T-cell (primary cell): ENCODE results near the gene PHF21A. TPM values are rescaled to one million over a fixed set of nuclear protein-coding genes. Genes with fewer than 3 reads are reported as not detected.

Experiments used
- ATAC-seq, 4 experiments: fragments of 200-7000 bp in 3 of 4; fragments of 150-1000 bp in 1 of 4; cut with Tn5 transposase; replicated peaks in 1 of 4; 1 replicate in 3 of 4; 2 replicates in 1 of 4; pipeline ENCODE4 v1.10.0; 2021; ENCODE audit warnings: moderate library complexity in 3 of 4, mild to moderate bottlenecking in 2 of 4, moderate number of reproducible peaks in 1 of 4
- CTCF ChIA-PET, 2 donors: fragments of 300-600 bp; sonication (Branson Sonifier 250); formaldehyde crosslinking; loops; one replicate each; lab custom pipeline; 2022; ENCODE audit warnings: antibody characterized with exemption in 2 of 2; lab: Charles Lee
- POLR2A ChIA-PET, 2 donors: fragments of 300-600 bp; sonication (Branson Sonifier 250); formaldehyde crosslinking; loops; one replicate each; lab custom pipeline; 2022; ENCODE audit warnings: antibody characterized with exemption in 2 of 2; lab: Charles Lee
- DNase-seq, 35 experiments: peaks; one replicate each; pipeline versions ENCODE4 v3.0.0 to v3.0.0-alpha.2; 2013 to 2023
- H3K27ac ChIP-seq: one replicate; pipeline ENCODE4 v1.5.1; 2013; ENCODE audit warnings: low read length
- H3K27me3 ChIP-seq, 2 experiments: replicated peaks in 1 of 2; 1 replicate in 1 of 2; 2 replicates in 1 of 2; pipeline versions ENCODE4 v1.6.1 to v1.7.0; 2013; ENCODE audit warnings: low read length in 1 of 2, mixed read lengths in 1 of 2; ENCODE audit not compliant: control insufficient read depth in 2 of 2, insufficient read depth in 2 of 2; ENCODE audit errors: extremely low read depth in 1 of 2
- H3K36me3 ChIP-seq, 2 donors: 1 replicate in 1 of 2; 2 replicates in 1 of 2; pipeline versions ENCODE4 v1.6.1 to v1.7.0; 2013; ENCODE audit warnings: low read length in 1 of 2; ENCODE audit not compliant: control insufficient read depth in 2 of 2, insufficient read depth in 1 of 2; ENCODE audit errors: extremely low read depth in 1 of 2
- H3K4me1 ChIP-seq, 2 experiments: 1 replicate in 1 of 2; 2 replicates in 1 of 2; pipeline versions ENCODE4 v1.6.1 to v1.7.0; 2013; ENCODE audit warnings: low read length in 2 of 2, mixed read lengths in 1 of 2; ENCODE audit not compliant: insufficient read depth in 2 of 2, control insufficient read depth in 1 of 2; ENCODE audit errors: extremely low read depth in 1 of 2
- H3K4me3 ChIP-seq, 2 donors: 1 replicate in 1 of 2; 2 replicates in 1 of 2; pipeline versions ENCODE4 v1.5.1 to v1.7.0; 2013; ENCODE audit warnings: mild to moderate bottlenecking in 2 of 2, low read length in 1 of 2, moderate library complexity in 1 of 2; ENCODE audit not compliant: control insufficient read depth in 1 of 2; ENCODE audit errors: extremely low read depth in 1 of 2
- H3K9me3 ChIP-seq: 2 replicates; pipeline ENCODE4 v1.7.0; 2013
- H3K27ac Mint-ChIP-seq, 2 donors: one replicate each; pipeline ENCODE4 v1.8.0; 2020 to 2021; ENCODE audit warnings: mild to moderate bottlenecking in 2 of 2, mixed read lengths in 2 of 2
- H3K27me3 Mint-ChIP-seq, 2 donors: one replicate each; pipeline ENCODE4 v1.8.0; 2021 to 2022; ENCODE audit warnings: mixed read lengths in 2 of 2
- H3K36me3 Mint-ChIP-seq: one replicate; pipeline ENCODE4 v1.8.0; 2021; ENCODE audit warnings: mixed read lengths
- H3K4me1 Mint-ChIP-seq, 3 donors: one replicate each; pipeline ENCODE4 v1.8.0; 2020 to 2022; ENCODE audit warnings: mixed read lengths in 3 of 3, mild to moderate bottlenecking in 1 of 3
- H3K4me3 Mint-ChIP-seq, 3 donors: one replicate each; pipeline ENCODE4 v1.8.0; 2020 to 2022; ENCODE audit warnings: mild to moderate bottlenecking in 3 of 3, mixed read lengths in 3 of 3, moderate library complexity in 3 of 3
- H3K9me3 Mint-ChIP-seq, 3 donors: one replicate each; pipeline ENCODE4 v1.8.0; 2020 to 2022; ENCODE audit warnings: mixed read lengths in 3 of 3
- WGBS: methylation state at CpG from one replicate; pipeline ENCODE4 v1.1.5; 2013; ENCODE audit warnings: missing lambda C conversion rate; ENCODE audit not compliant: insufficient coverage; 5-methylcytosine and 5-hydroxymethylcytosine counted together
- total RNA-seq, 35 experiments: library from RNA in 6 of 35; stranded (reverse) in 6 of 35; fragments of 120-200 nt in 1 of 35; gene quantifications; one replicate each; pipeline versions ENCODE4 v1.2.1 to v1.2.4 and lab custom pipeline; 2013 to 2026

Gene PHF21A
- total RNA-seq, 5 donors from 2014 or later (not counting 1 experiment from before 2014, with no cell fraction given): 45.5 to 82.9 (median 57.4) TPM

GRCh38 chr11:45889555-45889954, 231.7 kb downstream of the PHF21A start:
- Histone ChIP-seq H3K4me1 (peaks cover 0 to 15% of the 10 kb centered on the region in 2 experiments), H3K27ac (no peak overlapping the region), H3K9me3 (no peaks in the 10 kb centered on the region), H3K4me3 (no peak overlapping the region), H3K27me3 (peaks cover 0 to 39% of the 10 kb centered on the region in 2 experiments), H3K36me3 (no peaks in the 10 kb centered on the region)
- ATAC-seq (no peak), DNase-seq (no peak)
- no peak overlapping the region for H3K27ac Mint-ChIP-seq
- no peak overlapping the region for H3K4me3 Mint-ChIP-seq
- H3K4me1 Mint-ChIP-seq: peaks cover 8% of the 10 kb centered on the region in 3 donors
- 94% methylated on average over 3 of the region's 8 CpGs for WGBS
- peaks cover 17 to 20% of the 10 kb centered on the region in 2 donors for H3K27me3 Mint-ChIP-seq
- POLR2A ChIA-PET: no interaction called here
- CTCF ChIA-PET: no interaction called here
- H3K9me3 Mint-ChIP-seq: peaks cover 0 to under 1% (median 0%) of the 10 kb centered on the region in 3 donors
- H3K36me3 Mint-ChIP-seq: no peaks in the 10 kb centered on the region

GRCh38 chr11:45887587-45887986, 233.7 kb downstream of the PHF21A start:
- H3K27ac Mint-ChIP-seq: no peak overlapping the region

GRCh38 chr11:45886816-45887520, 234.3 kb downstream of the PHF21A start:
- H3K27ac Mint-ChIP-seq: no peak overlapping the region

More at GRCh38 chr11:45887587-45887986, 233.7 kb downstream of the PHF21A start:
- Histone ChIP-seq H3K4me1 (peaks cover 0 to 15% of the 10 kb centered on the region in 2 experiments), H3K9me3 (no peaks in the 10 kb centered on the region), H3K27me3 (peaks cover 0 to 29% of the 10 kb centered on the region in 2 experiments), H3K27ac (no peak overlapping the region), H3K4me3 (no peak overlapping the region), H3K36me3 (peaks cover 0 to 6% of the 10 kb centered on the region in 2 donors)
- ChIA-PET CTCF (interaction anchor here in 1 of 2 donors (0.7 kb wide), 1 partner anchor 16 kb away, joined by 4 read pairs; no protein-coding TSS in a partner anchor), POLR2A (no interaction called here)
- Mint-ChIP-seq H3K36me3 (no peaks in the 10 kb centered on the region), H3K4me3 (no peak overlapping the region), H3K4me1 (peaks cover 10 to 16% (median 10%) of the 10 kb centered on the region in 3 donors), H3K9me3 (peaks cover 0 to 3% (median 0%) of the 10 kb centered on the region in 3 donors), H3K27me3 (peaks cover 6 to 8% of the 10 kb centered on the region in 2 donors)
- WGBS: 92% methylated on average over 10 of the region's 10 CpGs
- ATAC-seq: no peak
- no peak for DNase-seq

GRCh38 chr11:45885921-45886721, 235.1 kb downstream of the PHF21A start:
- DNase-seq: no peak
- ChIA-PET POLR2A (interaction anchor here in 1 of 2 donors (0.6 kb wide), 1 partner anchor 236 kb away, joined by 3 read pairs; no protein-coding TSS in a partner anchor), CTCF (no interaction called here)
- Histone ChIP-seq H3K9me3 (no peaks in the 10 kb centered on the region), H3K27me3 (peaks cover 0 to 26% of the 10 kb centered on the region in 2 experiments), H3K4me3 (peak overlapping the region; percentile 26 to 49), H3K4me1 (peaks cover 0 to 15% of the 10 kb centered on the region in 2 experiments), H3K36me3 (peaks cover 6 to 7% of the 10 kb centered on the region in 2 donors), H3K27ac (no peak overlapping the region)
- H3K9me3 Mint-ChIP-seq: peaks cover 0 to 3% (median 0%) of the 10 kb centered on the region in 3 donors
- peak overlapping the region in 2 of 3 donors; percentile 28 to 37 for H3K4me3 Mint-ChIP-seq
- WGBS: 27% methylated on average over 26 of the region's 43 CpGs
- peaks cover under 1 to 2% of the 10 kb centered on the region in 2 donors for H3K27me3 Mint-ChIP-seq
- H3K4me1 Mint-ChIP-seq: peaks cover 10 to 16% (median 10%) of the 10 kb centered on the region in 3 donors
- H3K27ac Mint-ChIP-seq: no peak overlapping the region
- H3K36me3 Mint-ChIP-seq: peaks cover 10% of the 10 kb centered on the region
- no peak for ATAC-seq

More at GRCh38 chr11:45886816-45887520, 234.3 kb downstream of the PHF21A start:
- 88% methylated on average over 2 of the region's 4 CpGs for WGBS
- Mint-ChIP-seq H3K27me3 (peaks cover 2 to 3% of the 10 kb centered on the region in 2 donors), H3K9me3 (peaks cover 0 to 3% (median 0%) of the 10 kb centered on the region in 3 donors), H3K4me3 (peak overlapping the region in 2 of 3 donors; percentile 10 to 37), H3K36me3 (peaks cover 5% of the 10 kb centered on the region), H3K4me1 (peaks cover 10 to 16% (median 10%) of the 10 kb centered on the region in 3 donors)
- Histone ChIP-seq H3K4me1 (peaks cover 0 to 15% of the 10 kb centered on the region in 2 experiments), H3K27ac (no peak overlapping the region), H3K27me3 (peaks cover 0 to 26% of the 10 kb centered on the region in 2 experiments), H3K36me3 (peaks cover 0 to 6% of the 10 kb centered on the region in 2 donors), H3K9me3 (no peaks in the 10 kb centered on the region), H3K4me3 (no peak overlapping the region)
- ATAC-seq: no peak
- CTCF ChIA-PET: no interaction called here
- no peak for DNase-seq
- POLR2A ChIA-PET: no interaction called here

DNA sequence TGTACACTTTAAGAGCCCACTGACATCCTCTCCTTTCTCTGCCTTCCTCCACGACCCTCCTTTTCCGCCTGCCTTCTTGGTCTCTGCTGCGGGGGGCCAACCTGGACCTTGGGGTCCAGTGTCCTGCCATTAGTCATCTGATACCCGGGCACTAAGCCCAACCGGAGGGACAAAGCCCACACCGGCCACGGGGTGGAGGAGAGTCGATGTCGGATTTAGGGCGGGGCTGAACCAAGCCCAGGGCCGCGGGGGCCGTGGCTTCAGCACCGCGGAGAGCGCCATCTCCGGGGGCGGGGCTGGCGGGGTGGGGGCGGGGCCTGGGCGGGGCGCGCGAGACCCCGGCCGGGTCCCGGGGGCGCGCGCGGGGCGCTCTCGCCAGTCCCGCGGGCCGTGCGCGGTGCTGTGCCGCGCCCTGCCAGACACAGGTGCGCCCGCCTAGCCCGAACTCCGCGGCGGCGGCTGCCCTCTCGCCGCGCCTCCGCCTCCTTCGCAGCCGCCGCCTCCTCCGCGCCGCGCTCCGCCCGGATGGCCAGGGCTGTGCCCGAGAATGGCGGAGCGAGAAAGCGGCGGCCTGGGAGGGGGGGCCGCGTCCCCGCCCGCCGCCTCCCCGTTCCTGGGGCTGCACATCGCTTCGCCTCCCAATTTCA, 235.9 kb downstream of the PHF21A start, which contains the start of gene MAPK8IP1:
MAPK8IP1 (plus strand) TSS at position 378 of the 647 bp plus-strand sequence; CDS start at position 548, 170 bp downstream.
- Mint-ChIP-seq H3K4me3 (peak within 1 kb of the TSS; percentile 65 to 75 (median 69)), H3K9me3 (peaks cover 0 to 3% (median 0%) of the 10 kb centered on the region in 3 donors), H3K4me1 (peaks cover 10 to 16% (median 10%) of the 10 kb centered on the region in 3 donors), H3K27ac (no peak within 1 kb of the TSS), H3K36me3 (peaks cover 16% of the 10 kb centered on the region), H3K27me3 (peaks cover 0 to 2% of the 10 kb centered on the region in 2 donors)
- WGBS: 3% methylated on average over 67 of the region's 73 CpGs
- ChIA-PET POLR2A (no interaction called here), CTCF (no interaction called here)
- DNase-seq (peak in 33 of 35 experiments; percentile 10 to 72 (median 37)), ATAC-seq (peak; percentile 73 to 88 (median 84))
- H3K4me3 ChIP-seq: peak within 1 kb of the TSS; percentile 26 to 55
- no peaks in the 10 kb centered on the region for H3K9me3 ChIP-seq
- peaks cover 0 to 22% of the 10 kb centered on the region in 2 experiments for H3K27me3 ChIP-seq
- H3K36me3 ChIP-seq: peaks cover 6 to 13% of the 10 kb centered on the region in 2 donors
- H3K4me1 ChIP-seq: peaks cover 0 to 15% of the 10 kb centered on the region in 2 experiments
- no peak within 1 kb of the TSS for H3K27ac ChIP-seq
